ENCODE measurements around the gene RELL2.

Gene RELL2

DNA sequence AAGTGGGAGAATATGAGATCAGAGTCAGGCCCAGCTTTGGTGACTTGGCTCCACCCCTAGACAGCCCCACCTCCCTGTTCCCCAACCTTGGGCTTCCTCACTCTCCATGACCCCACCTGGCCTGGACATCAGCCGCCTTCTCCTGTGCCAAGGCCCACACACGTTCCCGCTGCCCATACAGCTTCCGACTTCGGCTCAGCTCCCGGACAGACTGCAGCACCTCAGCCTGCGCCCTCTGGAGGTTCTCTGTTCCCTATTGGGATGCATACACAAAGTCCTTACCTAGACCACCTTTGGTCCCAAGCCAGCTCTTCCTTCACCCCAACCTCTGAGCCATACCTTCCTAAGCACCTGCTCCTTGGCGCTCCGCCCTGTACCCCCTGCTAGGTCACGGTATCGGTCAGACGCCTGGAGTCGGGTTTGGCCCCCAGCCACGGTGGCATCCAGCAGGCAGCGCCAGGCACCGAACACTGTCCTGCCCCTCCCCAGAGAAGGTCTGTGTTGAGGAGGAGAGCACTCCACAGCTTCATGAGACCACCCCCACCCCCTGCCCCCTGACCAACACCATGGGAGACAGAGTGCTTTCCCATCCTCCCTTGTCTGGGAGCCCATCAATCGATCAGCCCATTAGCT lies 12.4 kb downstream of the RELL2 start:
- DNase-seq (ENCODE audit: low spot score), result no peak

DNA sequence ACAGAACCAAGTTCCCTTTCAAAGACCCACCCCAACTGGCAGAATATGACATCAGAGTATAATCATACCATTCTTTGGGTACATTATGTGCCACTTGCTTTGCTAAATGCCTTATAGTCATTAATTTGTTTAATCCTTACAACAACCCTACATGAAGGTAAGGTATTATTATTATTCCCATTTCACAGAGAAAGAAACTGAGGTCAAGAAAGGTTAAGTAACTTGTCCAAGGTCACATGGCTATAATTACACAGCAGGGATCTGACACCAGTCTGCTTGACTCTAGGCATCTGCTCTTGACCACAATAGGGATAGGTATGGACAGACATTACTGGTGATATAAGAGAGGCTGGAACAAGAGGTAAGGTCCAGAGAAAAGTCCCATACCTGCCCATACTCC lies 13.2 kb downstream of the RELL2 start:
- DNase-seq (ENCODE audit: low spot score), result no peak

- DNase-seq (ENCODE audit: low spot score), result peak; percentile 94
These were observed 14.3 kb downstream of the RELL2 start, which contains the start of gene FCHSD1 for GRCh38 chr5:141650851-141651727. TSS of gene FCHSD1 (minus strand) at chr5:141651418. CDS start at chr5:141651368, 50 bp downstream.

- DNase-seq (ENCODE audit: low spot score), result no peak
These were observed 14.9 kb downstream of the RELL2 start for GRCh38 chr5:141651728-141652105.

DNA sequence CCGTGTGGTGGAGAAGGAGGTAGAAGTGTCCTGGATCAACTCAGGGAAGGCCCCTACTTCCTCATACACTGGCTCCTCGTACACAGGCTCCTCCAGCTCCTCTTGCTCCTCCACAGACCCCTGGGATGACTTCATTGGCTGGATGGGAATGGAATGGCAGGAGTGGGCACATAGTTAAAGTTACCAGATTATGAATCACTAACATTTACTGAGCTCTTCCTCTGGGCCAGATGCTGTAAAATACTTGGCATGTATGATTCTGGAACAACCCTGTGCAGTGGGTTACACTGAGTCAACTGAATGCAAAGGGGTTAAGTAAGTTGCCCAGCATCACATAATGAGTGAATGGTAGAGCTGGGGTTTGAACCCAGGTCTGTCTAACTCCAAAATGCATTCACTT lies 17.5 kb downstream of the RELL2 start:
- DNase-seq (ENCODE audit: low spot score), result no peak

GRCh38 chr5:141655020-141655419 lies 18.2 kb downstream of the RELL2 start:
- no peak for DNase-seq (ENCODE audit: low spot score)

GRCh38 chr5:141656396-141656795 lies 19.6 kb downstream of the RELL2 start:
- no peak for DNase-seq (ENCODE audit: low spot score)

DNA sequence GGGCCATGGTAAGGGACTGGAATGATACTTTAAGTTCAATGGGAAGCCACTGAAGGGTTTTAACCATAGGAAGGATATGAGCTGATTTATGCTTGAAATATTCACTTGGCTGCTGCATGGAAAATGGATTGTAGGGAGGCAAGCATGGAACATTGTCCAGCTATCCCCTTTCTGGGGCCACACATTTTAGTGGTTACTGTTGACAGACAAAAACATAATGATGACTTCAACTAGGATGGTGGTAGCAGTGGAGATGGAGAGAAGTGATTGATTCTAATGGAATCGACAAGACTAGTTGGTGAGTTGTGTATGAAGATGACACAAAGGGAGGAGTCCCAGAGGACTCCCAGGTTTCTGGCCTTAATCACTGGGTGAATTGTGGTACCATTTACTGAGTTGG lies 20.6 kb downstream of the RELL2 start:
- no peak for DNase-seq (ENCODE audit: low spot score)

- no peak for DNase-seq (ENCODE audit: low spot score)
These were observed 21.2 kb downstream of the RELL2 start for GRCh38 chr5:141657937-141658545.

- DNase-seq (ENCODE audit: low spot score), result no peak
These were observed 25.2 kb downstream of the RELL2 start for GRCh38 chr5:141662028-141662427.

DNA sequence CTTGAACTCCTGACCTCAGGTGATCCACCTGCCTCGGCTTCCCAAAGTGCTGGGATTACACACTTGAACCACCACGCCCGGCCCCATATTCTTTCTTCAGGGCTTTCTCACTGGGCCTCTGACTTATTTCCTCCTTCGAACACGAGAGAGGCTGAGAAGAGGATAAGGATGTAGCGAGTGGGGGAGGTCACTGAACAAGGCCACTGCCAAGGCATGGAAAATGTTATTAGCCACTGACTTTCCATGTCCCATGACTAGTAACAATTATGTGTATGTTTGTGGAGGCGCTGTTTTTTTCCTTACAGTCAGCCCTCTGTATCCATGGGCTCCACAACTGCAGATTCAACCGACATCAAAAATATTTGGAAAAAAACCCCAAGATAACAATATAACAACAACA lies 26.7 kb downstream of the RELL2 start:
- DNase-seq (ENCODE audit: low spot score), result no peak

DNA sequence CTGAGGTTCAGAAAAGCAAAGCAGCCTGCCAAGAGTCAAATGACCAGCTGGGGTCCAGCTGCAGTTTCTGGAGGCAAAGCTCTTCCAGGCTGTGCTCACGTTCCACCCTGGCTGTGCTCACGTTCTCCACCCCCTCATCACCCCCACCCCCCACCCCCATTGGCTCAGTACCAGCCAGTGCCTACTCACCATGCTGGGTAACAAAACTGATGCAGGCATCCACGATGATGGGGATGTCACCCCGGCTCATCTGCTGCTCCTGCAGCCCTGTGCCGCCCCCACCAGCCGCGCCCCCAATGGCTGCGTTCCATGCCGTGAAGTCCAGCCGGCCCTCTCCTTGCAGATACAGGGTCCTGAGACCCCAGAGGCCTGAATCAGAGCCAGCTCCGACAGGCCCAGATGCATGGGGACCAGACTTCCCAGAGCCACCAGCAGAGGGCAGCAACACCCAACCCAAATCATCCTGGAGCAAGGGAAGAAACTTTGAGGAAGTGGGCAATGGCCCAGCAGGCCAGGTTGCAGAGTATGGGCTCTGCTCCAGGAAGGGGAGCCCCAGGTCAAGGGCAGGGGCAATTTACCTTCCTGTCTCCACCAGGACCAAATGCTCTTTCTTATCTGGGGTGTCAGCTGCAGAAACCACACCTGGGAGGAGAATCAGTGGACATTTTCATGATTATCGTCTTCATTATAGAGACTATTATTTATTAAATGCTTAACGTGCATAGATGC lies 28.1 kb downstream of the RELL2 start:
- DNase-seq (ENCODE audit: low spot score), result peak; percentile 82

DNA sequence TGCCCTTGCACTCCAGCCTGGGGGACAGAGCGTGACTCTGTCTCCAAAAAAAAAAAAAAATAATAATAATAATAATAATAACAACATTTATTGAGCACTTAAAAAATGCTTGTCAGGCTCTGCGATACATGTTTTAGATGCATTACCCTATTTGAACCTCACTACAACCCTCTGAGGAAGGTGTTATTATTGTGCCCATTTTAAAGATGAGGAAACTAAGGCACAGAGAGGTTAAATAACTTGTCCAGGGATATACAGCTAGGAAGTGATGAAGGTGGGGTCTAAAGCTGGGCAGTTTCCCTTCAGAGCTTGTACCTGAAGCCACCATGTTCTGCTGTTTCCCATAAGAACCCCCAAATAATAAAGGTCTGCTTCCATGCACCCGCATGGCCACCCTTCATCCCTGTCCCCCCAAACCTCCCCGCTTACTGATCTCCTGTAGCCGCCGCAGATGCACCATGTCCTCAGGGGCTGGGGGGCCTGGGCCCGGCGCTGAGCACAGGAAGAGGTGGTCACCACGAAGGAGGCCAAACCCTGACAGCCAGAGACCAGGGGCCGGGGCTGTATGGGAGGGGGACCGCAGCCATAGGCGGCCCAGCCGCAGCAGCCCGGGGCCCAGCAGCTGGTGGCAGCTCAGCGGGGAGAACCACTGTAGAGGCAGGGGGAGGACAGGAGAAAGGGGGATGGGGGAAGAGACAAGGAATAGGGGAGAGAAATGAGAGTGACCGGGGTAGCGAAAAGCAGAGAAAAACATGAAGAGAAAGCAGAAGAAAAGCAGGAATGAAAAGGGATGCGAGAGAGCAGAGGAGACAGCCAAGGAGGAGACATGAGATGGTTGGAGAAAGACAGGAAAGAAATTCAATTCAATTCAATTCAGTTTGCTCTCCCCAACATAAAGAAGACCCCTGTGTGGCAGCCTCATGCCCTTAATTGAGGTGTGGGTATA lies 29.5 kb downstream of the RELL2 start:
- no peak for DNase-seq (ENCODE audit: low spot score)

DNA sequence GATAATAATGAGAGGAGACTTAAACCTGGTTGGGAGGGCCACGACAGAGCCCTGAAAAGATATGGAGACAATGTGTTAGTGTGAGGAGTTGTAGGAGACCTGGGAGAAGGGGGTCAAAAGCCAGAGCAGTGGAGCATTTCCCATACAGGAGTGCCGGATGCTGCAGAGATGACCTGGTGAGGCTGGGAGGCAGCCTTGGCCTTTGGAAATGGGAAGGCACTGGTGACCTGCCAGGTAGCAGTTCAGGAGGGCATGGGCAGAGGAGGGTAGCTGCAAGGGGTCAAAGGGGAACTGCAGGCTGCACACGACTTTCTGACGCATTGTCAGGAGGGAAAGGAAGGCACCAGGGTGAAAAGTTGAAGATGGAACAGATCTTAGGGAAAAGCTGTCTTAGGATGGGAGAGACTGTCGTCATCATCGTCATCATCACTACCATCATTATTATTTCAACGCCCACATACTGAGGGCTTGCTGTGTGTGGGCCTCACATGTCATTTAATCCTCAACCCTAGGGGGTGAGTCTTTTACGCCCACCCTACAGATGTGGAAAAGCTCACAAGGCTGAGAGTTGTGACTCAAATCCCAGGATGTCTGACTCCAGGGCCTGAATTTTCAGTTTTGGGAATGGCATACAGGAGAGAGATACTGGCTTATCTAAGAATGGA lies 31.9 kb downstream of the RELL2 start:
- DNase-seq (ENCODE audit: low spot score), result no peak

- DNase-seq (ENCODE audit: low spot score), result no peak
These were observed 32.7 kb downstream of the RELL2 start for GRCh38 chr5:141669520-141669919.

GRCh38 chr5:141672071-141672840 lies 35.5 kb downstream of the RELL2 start:
- no peak for DNase-seq (ENCODE audit: low spot score)

DNA sequence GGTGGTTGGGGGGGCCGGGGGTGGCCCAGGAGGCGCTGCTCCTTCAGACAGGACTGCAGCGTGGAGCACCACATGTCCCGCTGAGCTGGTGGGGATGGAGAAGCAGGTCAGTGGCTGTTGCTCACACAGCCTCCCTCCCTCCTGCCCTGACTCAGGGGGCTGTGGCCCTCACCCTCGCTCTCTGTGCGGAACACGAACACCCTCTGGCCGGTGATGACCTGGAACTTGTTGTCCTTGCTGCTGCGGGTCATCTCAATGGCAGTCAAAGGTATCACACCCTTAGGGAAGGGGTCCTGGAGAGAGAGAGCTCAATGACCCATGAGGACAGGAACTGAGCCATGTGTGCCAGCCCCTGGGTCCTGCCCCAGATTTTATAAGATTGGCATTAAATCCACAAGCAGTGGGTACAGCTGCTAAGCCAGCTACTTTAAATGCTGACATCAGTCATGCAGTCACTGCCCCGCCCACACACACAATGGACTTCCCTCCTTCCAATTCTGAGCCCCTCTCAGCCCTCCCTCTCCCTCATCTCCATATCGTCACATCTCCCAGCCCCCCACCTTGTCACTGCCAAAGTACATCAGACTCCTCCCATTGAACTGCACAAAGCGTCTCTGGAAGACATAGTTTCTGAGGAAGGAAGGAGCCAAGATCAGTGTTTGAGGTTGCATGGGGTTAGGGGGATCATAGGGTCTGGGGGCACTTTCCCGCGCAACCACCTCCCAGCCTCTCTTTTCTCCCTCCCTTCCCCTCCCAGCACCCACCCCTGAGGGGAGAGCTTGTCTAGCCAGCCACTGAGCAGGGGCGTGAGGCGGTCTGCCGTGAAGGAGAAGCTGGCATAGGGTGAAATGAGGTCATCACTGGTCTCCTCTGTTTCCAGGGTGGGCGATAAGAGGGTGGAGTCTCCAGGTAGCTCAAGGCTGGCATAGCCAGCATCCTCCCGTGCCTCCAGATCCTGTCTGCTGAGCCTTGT lies 36.3 kb downstream of the RELL2 start:
- no peak for DNase-seq (ENCODE audit: low spot score)

DNA sequence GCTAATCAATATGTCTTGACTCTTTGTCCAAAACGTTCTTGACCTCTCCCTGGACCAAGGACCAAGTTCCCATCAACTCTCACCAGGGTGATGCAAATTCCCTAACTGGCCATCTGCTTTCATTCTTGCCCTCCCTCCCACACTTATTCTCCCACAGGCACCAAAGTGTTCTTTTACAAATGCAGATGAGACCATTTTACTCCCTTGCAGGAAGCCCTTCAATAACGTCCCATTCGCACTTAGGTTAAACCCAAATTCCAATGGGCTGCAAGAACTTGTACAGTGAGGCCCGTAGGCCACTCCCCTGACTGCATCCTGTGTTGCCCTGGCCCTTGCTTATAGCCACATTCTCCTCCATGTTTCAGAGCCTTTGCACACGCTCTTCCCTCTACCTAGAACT lies 38.0 kb downstream of the RELL2 start:
- no peak for DNase-seq (ENCODE audit: low spot score)

DNA sequence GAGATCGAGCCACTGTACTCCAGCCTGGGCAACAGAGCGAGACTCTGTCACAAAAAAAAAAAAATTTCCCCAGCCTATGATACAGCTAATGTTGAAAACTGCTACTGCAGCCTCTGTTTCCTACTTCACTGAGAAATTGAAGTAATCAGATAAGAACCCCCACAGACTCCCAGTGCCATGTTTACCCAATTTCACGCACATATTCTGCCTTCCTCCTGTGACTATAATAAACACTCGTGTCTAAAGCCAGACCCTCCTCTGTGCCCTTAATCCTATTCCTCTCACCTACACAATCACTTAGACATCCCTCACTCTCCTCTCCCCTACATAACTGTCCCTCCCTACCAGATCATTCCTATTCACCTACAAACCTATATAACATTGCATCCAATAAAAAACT lies 38.9 kb downstream of the RELL2 start:
- no peak for DNase-seq (ENCODE audit: low spot score)
